Measurements from ENCODE around the gene MAMDC4.

MAMDC4 gene

DNA sequence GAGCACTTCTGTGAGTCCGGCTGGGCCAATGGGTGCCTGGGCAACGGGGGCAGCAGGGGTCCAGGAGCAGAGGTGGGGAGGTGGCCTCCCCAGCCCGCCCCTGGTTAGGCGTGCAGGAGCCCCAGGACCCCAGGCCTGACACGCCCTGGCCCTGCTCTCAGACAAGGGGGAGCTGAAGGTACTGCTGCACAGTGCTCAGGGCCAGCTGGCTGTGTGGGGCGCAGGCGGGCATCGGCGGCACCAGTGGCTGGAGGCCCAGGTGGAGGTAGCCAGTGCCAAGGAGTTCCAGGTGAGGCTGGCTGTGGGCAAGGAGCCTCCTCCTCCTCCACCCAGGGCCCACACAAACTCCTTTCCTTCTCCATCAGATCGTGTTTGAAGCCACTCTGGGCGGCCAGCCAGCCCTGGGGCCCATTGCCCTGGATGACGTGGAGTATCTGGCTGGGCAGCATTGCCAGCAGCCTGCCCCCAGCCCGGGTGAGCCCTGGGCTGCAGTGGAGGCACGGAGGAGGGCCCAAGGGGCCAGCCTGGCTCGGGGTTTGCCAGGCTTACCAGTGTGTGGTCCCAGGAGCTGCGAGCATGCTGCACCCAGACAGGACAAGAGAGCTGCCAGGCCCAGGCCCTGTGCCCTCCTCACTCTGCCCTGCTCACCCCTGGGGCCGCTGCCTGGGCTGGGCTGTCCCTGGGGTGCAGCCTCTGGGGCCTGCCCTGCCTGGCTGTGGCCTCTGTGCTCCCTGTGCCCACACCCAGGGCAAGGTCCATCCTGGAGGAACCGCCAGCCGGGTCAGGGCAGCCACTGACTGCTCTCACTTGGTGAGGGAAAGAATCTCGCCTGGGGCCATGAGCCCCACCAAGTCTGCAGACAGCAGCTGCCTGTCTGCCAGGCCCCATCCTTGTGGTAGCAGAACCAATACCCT, 7.0 kb downstream of the MAMDC4 start:
- no peak overlapping the region for H3K4me3 ChIP-seq (replicated peaks; ENCODE audit: low read depth, low read length)
- TF ChIP-seq, protein P1, sequence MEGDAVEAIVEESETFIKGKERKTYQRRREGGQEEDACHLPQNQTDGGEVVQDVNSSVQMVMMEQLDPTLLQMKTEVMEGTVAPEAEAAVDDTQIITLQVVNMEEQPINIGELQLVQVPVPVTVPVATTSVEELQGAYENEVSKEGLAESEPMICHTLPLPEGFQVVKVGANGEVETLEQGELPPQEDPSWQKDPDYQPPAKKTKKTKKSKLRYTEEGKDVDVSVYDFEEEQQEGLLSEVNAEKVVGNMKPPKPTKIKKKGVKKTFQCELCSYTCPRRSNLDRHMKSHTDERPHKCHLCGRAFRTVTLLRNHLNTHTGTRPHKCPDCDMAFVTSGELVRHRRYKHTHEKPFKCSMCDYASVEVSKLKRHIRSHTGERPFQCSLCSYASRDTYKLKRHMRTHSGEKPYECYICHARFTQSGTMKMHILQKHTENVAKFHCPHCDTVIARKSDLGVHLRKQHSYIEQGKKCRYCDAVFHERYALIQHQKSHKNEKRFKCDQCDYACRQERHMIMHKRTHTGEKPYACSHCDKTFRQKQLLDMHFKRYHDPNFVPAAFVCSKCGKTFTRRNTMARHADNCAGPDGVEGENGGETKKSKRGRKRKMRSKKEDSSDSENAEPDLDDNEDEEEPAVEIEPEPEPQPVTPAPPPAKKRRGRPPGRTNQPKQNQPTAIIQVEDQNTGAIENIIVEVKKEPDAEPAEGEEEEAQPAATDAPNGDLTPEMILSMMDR (IDR thresholded peaks at IDR 0.05; ENCODE audit: low read depth, low read length, missing control alignments) = no peak
- no peak for DNase-seq (ENCODE audit: extremely low read depth, low read depth)

DNA sequence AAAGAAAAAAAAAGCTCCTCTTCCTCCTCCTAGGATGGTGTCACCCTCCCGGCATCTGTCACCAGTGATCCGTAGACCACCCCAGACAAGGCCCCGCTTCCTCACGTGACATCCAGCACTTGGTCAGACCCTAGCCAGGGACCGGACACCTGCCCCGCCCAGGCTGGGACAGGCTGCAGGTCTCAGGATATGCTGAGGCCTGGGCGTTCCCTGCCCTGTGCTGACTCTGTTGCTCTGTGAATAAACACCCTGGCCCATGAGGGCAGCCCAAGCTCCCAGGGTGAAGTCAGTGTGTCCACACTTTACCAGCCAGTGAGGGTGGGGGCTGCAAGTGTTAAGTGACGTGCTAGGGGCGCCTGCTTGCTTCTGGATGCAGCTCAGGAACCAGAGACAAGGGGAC, 8.4 kb downstream of the MAMDC4 start:
- no peak for DNase-seq (ENCODE audit: extremely low read depth, low read depth)
- TF ChIP-seq, protein P1 (IDR thresholded peaks at IDR 0.05; ENCODE audit: low read depth, low read length, missing control alignments) = no peak
- H3K4me3 ChIP-seq (replicated peaks; ENCODE audit: low read depth, low read length) = no peak overlapping the region

DNA sequence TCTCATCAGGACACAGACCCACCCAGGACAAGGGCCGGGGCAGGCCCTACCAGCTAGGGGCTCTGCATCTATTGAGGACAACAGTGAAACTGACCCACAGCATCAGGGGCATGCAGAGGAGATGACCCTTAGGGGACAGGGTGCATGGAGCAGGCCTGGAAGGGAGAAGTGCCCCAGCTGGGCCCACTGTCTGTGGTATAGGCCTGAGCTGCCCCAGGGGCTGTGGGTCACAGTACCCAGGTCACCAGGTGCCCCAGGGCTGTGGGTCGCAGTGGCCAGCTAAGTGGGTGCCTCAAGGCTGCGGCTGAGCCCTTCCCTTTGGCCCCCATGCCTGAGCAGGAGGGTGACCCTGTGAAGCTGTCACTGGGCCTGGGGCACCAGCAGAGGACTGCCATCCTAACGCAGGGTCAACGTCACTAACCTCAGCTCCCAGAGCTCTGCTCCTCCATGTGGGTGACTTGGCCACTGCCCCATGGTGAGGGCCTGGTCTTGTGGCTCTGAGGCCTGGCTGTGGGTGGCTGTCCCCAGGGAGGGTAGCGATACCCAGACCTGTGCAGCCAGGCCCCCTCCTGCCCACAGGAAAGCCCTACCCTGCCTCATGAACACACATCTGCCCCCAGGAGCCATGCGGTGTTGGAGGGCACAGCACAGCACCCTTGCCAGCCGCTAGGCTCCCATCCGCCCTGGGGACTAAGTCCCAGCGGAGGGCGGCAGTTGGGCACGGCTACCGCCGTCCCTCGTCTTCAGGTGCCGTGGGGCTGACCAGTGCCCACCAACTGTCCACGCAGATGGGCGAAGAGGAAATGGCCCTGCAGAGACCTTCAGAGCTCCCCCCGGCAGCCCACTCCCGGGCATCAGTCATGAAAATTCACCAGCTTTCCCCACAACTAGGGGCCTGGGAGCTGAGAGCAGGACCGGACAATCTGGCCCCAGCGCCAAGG, 9.1 kb downstream of the MAMDC4 start:
- H3K4me3 ChIP-seq (replicated peaks; ENCODE audit: low read depth, low read length) = no peak overlapping the region
- DNase-seq (ENCODE audit: extremely low read depth, low read depth) = no peak
- TF ChIP-seq, protein P1 (IDR thresholded peaks at IDR 0.05; ENCODE audit: low read depth, low read length, missing control alignments) = no peak

DNA sequence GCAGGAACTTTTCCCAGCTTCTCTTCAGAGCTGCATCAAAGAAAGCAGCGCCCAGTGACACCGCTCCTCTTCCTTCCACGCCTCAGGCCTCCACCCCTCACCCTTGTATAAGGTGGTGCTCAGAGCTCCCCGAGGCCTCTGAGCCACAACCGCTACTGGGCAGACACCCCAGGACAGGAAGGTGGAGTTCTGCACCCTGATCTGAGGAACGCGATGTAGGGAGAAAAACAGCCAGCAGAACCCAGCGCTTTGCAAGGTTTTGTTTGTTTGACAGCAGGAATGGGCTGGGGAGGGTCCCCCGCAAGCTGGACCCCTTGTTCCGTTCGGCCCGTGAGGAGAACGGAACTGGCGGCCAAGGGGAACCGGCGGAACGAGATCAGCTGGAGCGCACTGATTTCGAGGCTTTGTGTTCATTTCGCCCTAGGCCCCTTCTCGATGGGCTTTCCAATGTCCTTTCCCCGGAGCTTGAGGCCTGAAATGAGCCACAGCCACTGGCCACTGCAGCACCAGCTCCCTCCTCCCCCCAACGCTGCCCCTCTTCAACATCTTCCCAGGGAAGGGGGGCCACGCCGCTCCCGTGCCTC, 9.8 kb downstream of the MAMDC4 start:
- TF ChIP-seq, protein P1 (IDR thresholded peaks at IDR 0.05; ENCODE audit: low read depth, low read length, missing control alignments) = no peak
- DNase-seq (ENCODE audit: extremely low read depth, low read depth) = no peak
- no peak overlapping the region for H3K4me3 ChIP-seq (replicated peaks; ENCODE audit: low read depth, low read length)

DNA sequence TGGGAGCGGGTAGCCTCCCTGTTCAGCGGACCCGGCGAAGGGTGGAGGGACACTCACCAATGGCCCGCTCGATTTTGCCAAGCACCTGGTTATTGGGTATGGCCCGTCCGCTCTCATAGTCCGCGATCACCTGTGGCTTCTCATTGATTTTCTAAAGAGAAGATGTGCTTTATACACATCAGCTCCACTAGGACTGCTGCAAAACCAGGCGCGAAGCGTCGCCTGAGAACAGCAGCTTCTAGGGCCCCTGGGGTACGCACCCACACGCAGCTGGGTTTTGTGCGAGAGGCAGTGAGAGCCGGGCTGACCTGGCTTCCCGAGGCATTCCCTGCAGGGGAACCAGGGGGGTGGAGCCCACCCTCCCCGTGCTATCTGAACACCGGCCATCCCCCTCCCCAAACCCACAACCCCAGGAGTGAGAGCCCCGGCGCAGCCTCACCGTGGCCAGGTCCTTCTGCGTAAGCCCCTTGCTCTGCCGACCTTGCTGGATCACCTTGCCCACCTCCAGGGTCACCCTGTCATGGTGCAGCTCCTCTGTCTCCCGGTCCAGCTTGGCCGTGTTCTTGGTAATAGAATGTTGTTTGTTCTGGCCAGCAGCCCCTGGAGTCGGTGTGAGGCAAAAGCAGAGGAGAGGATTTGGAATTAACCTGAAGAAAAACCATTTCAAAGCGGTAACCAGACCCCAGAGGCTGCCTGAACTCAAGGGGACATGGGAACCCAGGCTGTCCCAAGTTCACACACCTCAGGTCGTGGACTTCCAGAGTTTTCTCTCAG, 10.9 kb downstream of the MAMDC4 start:
- TF ChIP-seq, protein P1 (IDR thresholded peaks at IDR 0.05; ENCODE audit: low read depth, low read length, missing control alignments) = no peak
- no peak for DNase-seq (ENCODE audit: extremely low read depth, low read depth)
- H3K4me3 ChIP-seq (replicated peaks; ENCODE audit: low read depth, low read length) = no peak overlapping the region

All from HFF-Myc (cell line).